HEK293 (cell line): ENCODE data around the gene MYRIP.

Experiments used
- CTCF ChIA-PET: fragments of 350-600 bp; formaldehyde crosslinking; extraction: SDS; loops from one replicate; lab custom pipeline; 2021; ENCODE audit warnings: antibody characterized with exemption; lab: Yijun Ruan, JAX
- POLR2A ChIA-PET: fragments of 300-600 bp; formaldehyde crosslinking; extraction: SDS; loops from one replicate; lab custom pipeline; 2020; ENCODE audit warnings: antibody characterized with exemption, inconsistent platforms; lab: Yijun Ruan, JAX
- H3K27ac ChIP-seq: fragments of 200-500 bp; sonication (Bioruptor generic); 2 replicates; pipeline ENCODE4 v1.5.1; 2014; ENCODE audit warnings: low read depth, low read length, control low read depth, inconsistent platforms; ENCODE audit errors: extremely low read depth
- H3K36me3 ChIP-seq, 2 experiments: fragments of 200-500 bp in 1 of 2; sonication (Bioruptor generic) in 1 of 2; 1 replicate in 1 of 2; 2 replicates in 1 of 2; pipeline ENCODE4 v1.5.1; 2014 to 2017; ENCODE audit warnings: inconsistent platforms in 2 of 2, low read length in 2 of 2; ENCODE audit not compliant: control insufficient read depth in 2 of 2, insufficient read depth in 1 of 2
- H3K4me1 ChIP-seq: fragments of 200-500 bp; sonication (Bioruptor generic); 2 replicates; pipeline ENCODE4 v1.5.1; 2014; ENCODE audit warnings: mild to moderate bottlenecking, low read length, inconsistent platforms; ENCODE audit not compliant: control insufficient read depth, insufficient read depth
- H3K4me3 ChIP-seq: 2 replicates; pipeline ENCODE4 v1.5.1; 2011; ENCODE audit warnings: low read depth, mild to moderate bottlenecking, control low read depth, low read length, moderate library complexity
- H3K9me3 ChIP-seq: fragments of 200-500 bp; sonication (Bioruptor generic); 2 replicates; pipeline ENCODE4 v1.5.1; 2014; ENCODE audit warnings: low read depth, low read length, inconsistent platforms; ENCODE audit not compliant: control insufficient read depth, insufficient read depth
- GFI1B ChIP-seq: fragments of 450-650 bp; formaldehyde crosslinking; IDR thresholded peaks from 2 replicates; pipeline ENCODE4 v1.5.1; 2016; ENCODE audit warnings: missing biosample characterization, missing genetic modification characterization
- HOXA7 ChIP-seq: sonication (generic); formaldehyde crosslinking; IDR thresholded peaks from 2 replicates; pipeline ENCODE4 v1.8.1; 2022; ENCODE audit warnings: missing genetic modification reagents, borderline replicate concordance
- HOXD13 ChIP-seq: sonication (generic); formaldehyde crosslinking; IDR thresholded peaks from 2 replicates; pipeline ENCODE4 v1.8.0; 2022; ENCODE audit warnings: missing genetic modification reagents, borderline replicate concordance
- IKZF3 ChIP-seq: fragments of 450-650 bp; IDR thresholded peaks from 2 replicates; pipeline ENCODE4 v1.5.0; 2018; ENCODE audit warnings: missing biosample characterization, mild to moderate bottlenecking, missing genetic modification characterization, moderate library complexity
- SCRT2 ChIP-seq: fragments of 450-650 bp; formaldehyde crosslinking; IDR thresholded peaks from 2 replicates; pipeline ENCODE4 v1.5.1; 2016; ENCODE audit warnings: missing biosample characterization, missing genetic modification characterization
- SP3 ChIP-seq: fragments of 450-650 bp; formaldehyde crosslinking; IDR thresholded peaks from 2 replicates; pipeline ENCODE4 v1.5.1; 2016; ENCODE audit warnings: missing biosample characterization, missing genetic modification characterization
- TRIM28 ChIP-seq: IDR thresholded peaks from 2 replicates; pipeline ENCODE4 v1.6.1; 2011; ENCODE audit warnings: low read length, control low read depth, borderline replicate concordance
- YY1 ChIP-seq: fragments of 450-650 bp; formaldehyde crosslinking; IDR thresholded peaks from 2 replicates; pipeline ENCODE4 v1.5.1; 2018; ENCODE audit warnings: missing biosample characterization, missing genetic modification characterization
- ZBTB21 ChIP-seq: fragments of 450-650 bp; formaldehyde crosslinking; IDR thresholded peaks from 2 replicates; pipeline ENCODE4 v1.5.1; 2017; ENCODE audit warnings: missing biosample characterization, missing genetic modification characterization
- ZIC2 ChIP-seq: fragments of 450-650 bp; formaldehyde crosslinking; IDR thresholded peaks from 2 replicates; pipeline ENCODE4 v1.5.1; 2016; ENCODE audit warnings: missing biosample characterization, missing genetic modification characterization
- ZNF394 ChIP-seq: fragments of 450-650 bp; formaldehyde crosslinking; IDR thresholded peaks from 2 replicates; pipeline ENCODE4 v1.5.1; 2016; ENCODE audit warnings: missing biosample characterization, missing genetic modification characterization, mild to moderate bottlenecking, moderate library complexity, borderline replicate concordance
- ZNF426 ChIP-seq: fragments of 450-650 bp; formaldehyde crosslinking; IDR thresholded peaks from 2 replicates; pipeline ENCODE4 v1.5.1; 2017; ENCODE audit warnings: missing biosample characterization, missing genetic modification characterization, mild to moderate bottlenecking, inconsistent platforms, moderate library complexity
- ZNF473 ChIP-seq: fragments of 450-650 bp; formaldehyde crosslinking; IDR thresholded peaks from 2 replicates; pipeline ENCODE4 v1.5.1; 2017; ENCODE audit warnings: missing biosample characterization, missing genetic modification characterization
- ZNF621 ChIP-seq: fragments of 450-650 bp; formaldehyde crosslinking; IDR thresholded peaks from 2 replicates; pipeline ENCODE4 v1.5.1; 2017; ENCODE audit warnings: missing biosample characterization, missing genetic modification characterization
- ZNF658 ChIP-seq: fragments of 450-650 bp; formaldehyde crosslinking; IDR thresholded peaks from 2 replicates; pipeline ENCODE4; 2016; ENCODE audit warnings: missing biosample characterization, missing genetic modification characterization
- ZNF76 ChIP-seq: fragments of 450-650 bp; formaldehyde crosslinking; IDR thresholded peaks from 2 replicates; pipeline ENCODE4; 2016; ENCODE audit warnings: low read depth, missing biosample characterization, missing genetic modification characterization, borderline replicate concordance
- ZNF785 ChIP-seq: fragments of 450-650 bp; formaldehyde crosslinking; IDR thresholded peaks from 2 replicates; pipeline ENCODE4 v1.5.1; 2016; ENCODE audit warnings: missing biosample characterization, missing genetic modification characterization
- TF ChIP-seq, protein P1 (sequence below): fragments of 450-650 bp; formaldehyde crosslinking; optimal IDR thresholded peaks from 2 replicates; pipeline ENCODE3; 2016; ENCODE audit warnings: missing biosample characterization, mild to moderate bottlenecking, missing genetic modification characterization
- TF ChIP-seq, protein P2 (sequence below): fragments of 450-650 bp; formaldehyde crosslinking; IDR thresholded peaks from 2 replicates; pipeline ENCODE4 v1.5.1; 2016; ENCODE audit warnings: missing biosample characterization, missing genetic modification characterization
- TF ChIP-seq, protein P3 (sequence below): fragments of 450-650 bp; formaldehyde crosslinking; IDR thresholded peaks from 2 replicates; pipeline ENCODE4 v1.5.1; 2016; ENCODE audit warnings: missing biosample characterization, missing genetic modification characterization
- TF ChIP-seq, protein P4 (sequence below): fragments of 450-650 bp; IDR thresholded peaks from 2 replicates; pipeline ENCODE4 v1.5.1; 2018; ENCODE audit warnings: missing biosample characterization, missing genetic modification characterization
- TF ChIP-seq, protein P5 (sequence below): fragments of 450-650 bp; formaldehyde crosslinking; IDR thresholded peaks from 2 replicates; pipeline ENCODE4 v1.5.1; 2016; ENCODE audit warnings: missing biosample characterization, missing genetic modification characterization

The MYRIP gene

DNA sequence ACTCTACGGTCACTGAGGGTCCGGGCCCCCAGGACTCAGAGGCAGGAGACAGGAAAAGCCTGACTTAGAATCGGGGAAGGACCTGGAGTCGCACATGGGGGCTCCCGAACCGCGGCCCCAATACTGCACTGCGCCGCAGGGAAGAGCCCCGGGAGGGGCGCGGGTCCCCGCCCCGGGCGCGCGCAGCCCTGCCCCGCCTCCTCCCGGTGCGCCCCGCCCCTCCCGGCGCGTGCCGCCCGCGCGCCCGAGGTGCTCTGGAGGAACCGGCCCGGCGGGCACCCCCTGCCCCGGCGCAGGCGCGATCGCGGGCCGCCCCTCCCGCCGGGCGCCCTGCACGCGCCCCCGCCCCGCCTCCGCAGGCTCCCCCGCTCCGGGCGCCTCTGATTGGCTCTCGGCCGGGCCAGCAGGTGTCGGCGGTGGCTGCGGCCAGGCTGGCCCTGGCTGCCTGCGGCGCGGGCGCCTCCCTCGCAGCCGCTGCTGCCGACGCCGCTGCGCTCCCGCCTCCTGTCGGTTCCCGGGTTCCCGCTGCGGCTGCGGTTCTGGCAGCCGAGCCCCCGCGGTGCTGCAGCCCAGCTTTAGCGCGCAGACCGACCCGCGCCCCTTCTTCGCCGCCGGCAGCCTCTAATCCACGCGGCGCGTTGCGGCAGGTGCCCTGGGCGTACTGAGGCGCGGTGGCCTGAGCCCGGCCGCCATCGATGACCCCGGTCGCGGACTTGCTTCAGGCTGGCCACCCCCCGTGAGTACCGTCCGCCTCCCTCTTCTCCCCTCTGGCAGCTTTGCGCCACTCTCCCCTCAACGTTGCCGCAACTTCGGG, at the start of gene MYRIP (continued):
- TF ChIP-seq, protein P1, sequence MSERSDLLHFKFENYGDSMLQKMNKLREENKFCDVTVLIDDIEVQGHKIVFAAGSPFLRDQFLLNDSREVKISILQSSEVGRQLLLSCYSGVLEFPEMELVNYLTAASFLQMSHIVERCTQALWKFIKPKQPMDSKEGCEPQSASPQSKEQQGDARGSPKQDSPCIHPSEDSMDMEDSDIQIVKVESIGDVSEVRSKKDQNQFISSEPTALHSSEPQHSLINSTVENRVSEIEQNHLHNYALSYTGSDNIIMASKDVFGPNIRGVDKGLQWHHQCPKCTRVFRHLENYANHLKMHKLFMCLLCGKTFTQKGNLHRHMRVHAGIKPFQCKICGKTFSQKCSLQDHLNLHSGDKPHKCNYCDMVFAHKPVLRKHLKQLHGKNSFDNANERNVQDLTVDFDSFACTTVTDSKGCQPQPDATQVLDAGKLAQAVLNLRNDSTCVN (tag by site-specific recombination): peak; percentile 73
- TF ChIP-seq IKZF3: peak; percentile 46; the same call in 1 of the 2 replicates
- TF ChIP-seq, protein P2, sequence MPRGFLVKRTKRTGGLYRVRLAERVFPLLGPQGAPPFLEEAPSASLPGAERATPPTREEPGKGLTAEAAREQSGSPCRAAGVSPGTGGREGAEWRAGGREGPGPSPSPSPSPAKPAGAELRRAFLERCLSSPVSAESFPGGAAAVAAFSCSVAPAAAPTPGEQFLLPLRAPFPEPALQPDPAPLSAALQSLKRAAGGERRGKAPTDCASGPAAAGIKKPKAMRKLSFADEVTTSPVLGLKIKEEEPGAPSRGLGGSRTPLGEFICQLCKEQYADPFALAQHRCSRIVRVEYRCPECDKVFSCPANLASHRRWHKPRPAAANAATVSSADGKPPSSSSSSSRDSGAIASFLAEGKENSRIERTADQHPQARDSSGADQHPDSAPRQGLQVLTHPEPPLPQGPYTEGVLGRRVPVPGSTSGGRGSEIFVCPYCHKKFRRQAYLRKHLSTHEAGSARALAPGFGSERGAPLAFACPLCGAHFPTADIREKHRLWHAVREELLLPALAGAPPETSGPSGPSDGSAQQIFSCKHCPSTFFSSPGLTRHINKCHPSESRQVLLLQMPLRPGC (tag by site-specific recombination): no peak
- TF ChIP-seq, all 188 proteins: peak for 20

DNA sequence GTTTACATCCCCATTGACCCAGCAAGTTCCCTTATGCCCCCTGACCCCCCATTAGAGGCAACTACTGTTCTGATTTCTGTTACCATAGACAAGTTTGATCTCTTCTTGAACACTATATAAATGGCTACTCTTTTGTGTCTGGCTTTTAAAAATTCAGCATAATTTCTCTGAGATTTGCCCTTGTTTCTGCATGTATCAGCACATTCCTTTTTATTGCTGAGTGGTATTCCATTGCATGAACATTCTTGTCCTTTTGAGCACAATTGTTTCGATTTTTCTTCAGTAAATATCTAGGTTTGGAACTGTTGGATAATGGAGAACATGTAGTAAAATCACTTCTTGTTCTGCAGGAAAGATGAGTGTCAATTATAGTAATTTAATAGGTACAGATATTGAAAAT, 49.1 kb upstream of the MYRIP start:
- POLR2A ChIA-PET: no interaction called here
- H3K4me1 ChIP-seq: no peaks in the 10 kb centered on the region
- no peaks in the 10 kb centered on the region for H3K36me3 ChIP-seq
- no peaks in the 10 kb centered on the region for H3K9me3 ChIP-seq
- H3K4me3 ChIP-seq: no peak overlapping the region
- no peak for TF ChIP-seq YY1 (tag by site-specific recombination)
- no peak for TF ChIP-seq SP3 (tag by site-specific recombination)
- TF ChIP-seq ZNF76 (tag by site-specific recombination): no peak
- no peak for TF ChIP-seq ZIC2 (tag by site-specific recombination)
- no peak for TF ChIP-seq ZNF785 (tag by site-specific recombination)
- no peak for TF ChIP-seq HOXA7
- TF ChIP-seq GFI1B: no peak
- no peak for TF ChIP-seq ZNF394 (tag by site-specific recombination)
- TF ChIP-seq ZNF621 (tag by site-specific recombination): no peak
- TF ChIP-seq, protein P3, sequence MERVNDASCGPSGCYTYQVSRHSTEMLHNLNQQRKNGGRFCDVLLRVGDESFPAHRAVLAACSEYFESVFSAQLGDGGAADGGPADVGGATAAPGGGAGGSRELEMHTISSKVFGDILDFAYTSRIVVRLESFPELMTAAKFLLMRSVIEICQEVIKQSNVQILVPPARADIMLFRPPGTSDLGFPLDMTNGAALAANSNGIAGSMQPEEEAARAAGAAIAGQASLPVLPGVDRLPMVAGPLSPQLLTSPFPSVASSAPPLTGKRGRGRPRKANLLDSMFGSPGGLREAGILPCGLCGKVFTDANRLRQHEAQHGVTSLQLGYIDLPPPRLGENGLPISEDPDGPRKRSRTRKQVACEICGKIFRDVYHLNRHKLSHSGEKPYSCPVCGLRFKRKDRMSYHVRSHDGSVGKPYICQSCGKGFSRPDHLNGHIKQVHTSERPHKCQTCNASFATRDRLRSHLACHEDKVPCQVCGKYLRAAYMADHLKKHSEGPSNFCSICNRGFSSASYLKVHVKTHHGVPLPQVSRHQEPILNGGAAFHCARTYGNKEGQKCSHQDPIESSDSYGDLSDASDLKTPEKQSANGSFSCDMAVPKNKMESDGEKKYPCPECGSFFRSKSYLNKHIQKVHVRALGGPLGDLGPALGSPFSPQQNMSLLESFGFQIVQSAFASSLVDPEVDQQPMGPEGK (tag by site-specific recombination): no peak
- no peak for TF ChIP-seq ZNF473 (tag by site-specific recombination)
- TF ChIP-seq SCRT2 (tag by site-specific recombination): no peak
- TF ChIP-seq ZNF658 (tag by site-specific recombination): no peak
- TF ChIP-seq TRIM28: no peak
- H3K27ac ChIP-seq: no peak overlapping the region
- CTCF ChIA-PET: no interaction called here

DNA sequence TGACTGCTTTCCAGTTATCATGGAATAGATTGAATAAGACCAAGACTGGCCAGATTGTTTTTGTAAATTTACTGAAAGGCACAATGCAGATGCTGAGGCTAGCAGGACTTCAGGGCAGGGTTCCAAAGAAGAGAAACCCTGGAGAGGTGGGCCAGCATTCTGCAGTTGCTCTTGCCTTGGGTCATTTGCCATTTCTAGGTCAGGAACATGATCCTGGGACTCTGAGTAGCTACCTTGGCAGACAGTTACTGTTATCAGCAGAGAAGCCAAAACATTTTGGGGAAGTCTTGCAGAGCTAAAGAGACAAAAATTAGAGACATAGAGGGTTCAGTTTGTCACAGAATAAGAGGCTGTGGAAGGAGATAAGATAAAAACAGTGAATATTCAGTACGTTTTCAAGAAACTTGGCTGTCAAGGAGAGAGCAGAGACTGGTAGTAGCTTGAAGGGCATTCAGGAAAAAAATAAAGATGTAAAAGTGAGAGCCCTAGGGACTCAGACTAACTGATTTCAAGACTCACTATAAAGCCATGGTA, 46.8 kb upstream of the MYRIP start:
- Histone ChIP-seq H3K4me1 (no peaks in the 10 kb centered on the region), H3K4me3 (no peak overlapping the region), H3K9me3 (no peaks in the 10 kb centered on the region), H3K27ac (no peak overlapping the region), H3K36me3 (no peaks in the 10 kb centered on the region)
- CTCF ChIA-PET: no interaction called here
- POLR2A ChIA-PET: no interaction called here
- TF ChIP-seq ZNF426 (tag by site-specific recombination) (no peak), ZBTB21 (tag by site-specific recombination) (no peak), HOXD13 (no peak)
- TF ChIP-seq, protein P4, sequence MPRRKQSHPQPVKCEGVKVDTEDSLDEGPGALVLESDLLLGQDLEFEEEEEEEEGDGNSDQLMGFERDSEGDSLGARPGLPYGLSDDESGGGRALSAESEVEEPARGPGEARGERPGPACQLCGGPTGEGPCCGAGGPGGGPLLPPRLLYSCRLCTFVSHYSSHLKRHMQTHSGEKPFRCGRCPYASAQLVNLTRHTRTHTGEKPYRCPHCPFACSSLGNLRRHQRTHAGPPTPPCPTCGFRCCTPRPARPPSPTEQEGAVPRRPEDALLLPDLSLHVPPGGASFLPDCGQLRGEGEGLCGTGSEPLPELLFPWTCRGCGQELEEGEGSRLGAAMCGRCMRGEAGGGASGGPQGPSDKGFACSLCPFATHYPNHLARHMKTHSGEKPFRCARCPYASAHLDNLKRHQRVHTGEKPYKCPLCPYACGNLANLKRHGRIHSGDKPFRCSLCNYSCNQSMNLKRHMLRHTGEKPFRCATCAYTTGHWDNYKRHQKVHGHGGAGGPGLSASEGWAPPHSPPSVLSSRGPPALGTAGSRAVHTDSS (tag by site-specific recombination): no peak
- TF ChIP-seq, protein P5, sequence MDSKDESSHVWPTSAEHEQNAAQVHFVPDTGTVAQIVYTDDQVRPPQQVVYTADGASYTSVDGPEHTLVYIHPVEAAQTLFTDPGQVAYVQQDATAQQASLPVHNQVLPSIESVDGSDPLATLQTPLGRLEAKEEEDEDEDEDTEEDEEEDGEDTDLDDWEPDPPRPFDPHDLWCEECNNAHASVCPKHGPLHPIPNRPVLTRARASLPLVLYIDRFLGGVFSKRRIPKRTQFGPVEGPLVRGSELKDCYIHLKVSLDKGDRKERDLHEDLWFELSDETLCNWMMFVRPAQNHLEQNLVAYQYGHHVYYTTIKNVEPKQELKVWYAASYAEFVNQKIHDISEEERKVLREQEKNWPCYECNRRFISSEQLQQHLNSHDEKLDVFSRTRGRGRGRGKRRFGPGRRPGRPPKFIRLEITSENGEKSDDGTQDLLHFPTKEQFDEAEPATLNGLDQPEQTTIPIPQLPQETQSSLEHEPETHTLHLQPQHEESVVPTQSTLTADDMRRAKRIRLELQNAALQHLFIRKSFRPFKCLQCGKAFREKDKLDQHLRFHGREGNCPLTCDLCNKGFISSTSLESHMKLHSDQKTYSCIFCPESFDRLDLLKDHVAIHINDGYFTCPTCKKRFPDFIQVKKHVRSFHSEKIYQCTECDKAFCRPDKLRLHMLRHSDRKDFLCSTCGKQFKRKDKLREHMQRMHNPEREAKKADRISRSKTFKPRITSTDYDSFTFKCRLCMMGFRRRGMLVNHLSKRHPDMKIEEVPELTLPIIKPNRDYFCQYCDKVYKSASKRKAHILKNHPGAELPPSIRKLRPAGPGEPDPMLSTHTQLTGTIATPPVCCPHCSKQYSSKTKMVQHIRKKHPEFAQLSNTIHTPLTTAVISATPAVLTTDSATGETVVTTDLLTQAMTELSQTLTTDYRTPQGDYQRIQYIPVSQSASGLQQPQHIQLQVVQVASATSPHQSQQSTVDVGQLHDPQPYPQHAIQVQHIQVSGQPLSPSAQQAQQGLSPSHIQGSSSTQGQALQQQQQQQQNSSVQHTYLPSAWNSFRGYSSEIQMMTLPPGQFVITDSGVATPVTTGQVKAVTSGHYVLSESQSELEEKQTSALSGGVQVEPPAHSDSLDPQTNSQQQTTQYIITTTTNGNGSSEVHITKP: no peak
